Measurements from ENCODE around the gene GOSR1.

DNA sequence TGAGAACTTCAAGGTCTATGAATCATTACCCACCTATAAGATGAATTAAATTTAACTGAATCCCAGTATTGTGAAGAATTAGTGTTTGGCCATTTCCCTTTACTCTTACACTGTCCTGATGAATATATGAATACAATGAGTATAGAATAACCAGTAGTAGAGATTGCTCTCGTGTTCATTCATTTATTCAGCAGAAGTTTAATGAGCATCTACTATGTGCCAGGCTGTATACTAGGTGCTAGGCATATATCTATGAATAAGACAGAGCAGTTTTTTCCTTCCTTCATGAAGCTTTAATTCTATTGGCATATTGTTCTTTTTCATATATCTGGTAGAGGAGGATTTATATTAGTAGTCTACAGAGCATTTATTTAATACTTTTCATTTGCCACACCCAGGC, 6.0 kb downstream of the GOSR1 start:
- TF ChIP-seq, protein P1, sequence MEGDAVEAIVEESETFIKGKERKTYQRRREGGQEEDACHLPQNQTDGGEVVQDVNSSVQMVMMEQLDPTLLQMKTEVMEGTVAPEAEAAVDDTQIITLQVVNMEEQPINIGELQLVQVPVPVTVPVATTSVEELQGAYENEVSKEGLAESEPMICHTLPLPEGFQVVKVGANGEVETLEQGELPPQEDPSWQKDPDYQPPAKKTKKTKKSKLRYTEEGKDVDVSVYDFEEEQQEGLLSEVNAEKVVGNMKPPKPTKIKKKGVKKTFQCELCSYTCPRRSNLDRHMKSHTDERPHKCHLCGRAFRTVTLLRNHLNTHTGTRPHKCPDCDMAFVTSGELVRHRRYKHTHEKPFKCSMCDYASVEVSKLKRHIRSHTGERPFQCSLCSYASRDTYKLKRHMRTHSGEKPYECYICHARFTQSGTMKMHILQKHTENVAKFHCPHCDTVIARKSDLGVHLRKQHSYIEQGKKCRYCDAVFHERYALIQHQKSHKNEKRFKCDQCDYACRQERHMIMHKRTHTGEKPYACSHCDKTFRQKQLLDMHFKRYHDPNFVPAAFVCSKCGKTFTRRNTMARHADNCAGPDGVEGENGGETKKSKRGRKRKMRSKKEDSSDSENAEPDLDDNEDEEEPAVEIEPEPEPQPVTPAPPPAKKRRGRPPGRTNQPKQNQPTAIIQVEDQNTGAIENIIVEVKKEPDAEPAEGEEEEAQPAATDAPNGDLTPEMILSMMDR (conservative IDR thresholded peaks at IDR 0.05) = no peak
- no peak for TF ChIP-seq EZH2 (IDR thresholded peaks at IDR 0.05; ENCODE audit: low read depth)
